HepG2 (cell line): ENCODE data around the gene RAC3. TPM values are rescaled to one million over a fixed set of nuclear protein-coding genes. Genes with fewer than 3 reads are reported as not detected.

Experiments
- AGO2 ChIP-seq: fragments of 200-400 bp; formaldehyde crosslinking; optimal IDR thresholded peaks from 2 replicates; pipeline ENCODE3; 2017; ENCODE audit warnings: mild to moderate bottlenecking, low read depth, low read length, moderate library complexity
- CBX5 ChIP-seq: sonication (generic); formaldehyde crosslinking; IDR thresholded peaks from 2 replicates; pipeline ENCODE4 v1.4.0; 2020; ENCODE audit warnings: missing genetic modification reagents, borderline replicate concordance
- E2F1 ChIP-seq: sonication (generic); formaldehyde crosslinking; IDR thresholded peaks from 2 replicates; pipeline ENCODE4 v1.5.0; 2020; ENCODE audit warnings: missing genetic modification reagents
- FOXP4 ChIP-seq: sonication (generic); formaldehyde crosslinking; IDR thresholded peaks from 2 replicates; pipeline ENCODE4 v1.4.0; 2020; ENCODE audit warnings: missing genetic modification reagents
- HMG20B ChIP-seq: conservative IDR thresholded peaks from 2 replicates; pipeline ENCODE4 v1.6.1; 2016; ENCODE audit warnings: missing genetic modification reagents, missing compliant biosample characterization
- MAFF ChIP-seq: IDR thresholded peaks from 2 replicates; pipeline ENCODE4 v1.6.1; 2011; ENCODE audit warnings: low read depth, low read length, improper control_type of control experiment
- MED8 ChIP-seq: sonication (generic); formaldehyde crosslinking; IDR thresholded peaks from 2 replicates; pipeline ENCODE4 v1.8.1; 2023; ENCODE audit warnings: mild to moderate bottlenecking, missing genetic modification reagents; ENCODE audit not compliant: insufficient replicate concordance
- MTF2 ChIP-seq: sonication (generic); formaldehyde crosslinking; IDR thresholded peaks from 2 replicates; pipeline ENCODE4 v1.5.0; 2020; ENCODE audit warnings: missing genetic modification reagents, borderline replicate concordance
- NR0B2 ChIP-seq: sonication (generic); formaldehyde crosslinking; IDR thresholded peaks from 2 replicates; pipeline ENCODE4 v1.4.0; 2020; ENCODE audit warnings: mild to moderate bottlenecking, missing genetic modification reagents
- PHF5A ChIP-seq: IDR thresholded peaks from one replicate; pipeline ENCODE4 v1.6.1; 2018; ENCODE audit warnings: low read depth, missing genetic modification reagents; ENCODE audit not compliant: unreplicated experiment
- RAD51 ChIP-seq: fragments of 450-650 bp; IDR thresholded peaks from 2 replicates; pipeline ENCODE4 v1.6.1; 2016; ENCODE audit warnings: borderline replicate concordance
- RFX3 ChIP-seq: IDR thresholded peaks from 2 replicates; pipeline ENCODE4 v1.6.1; 2016; ENCODE audit warnings: missing biosample characterization, missing genetic modification reagents
- RORA ChIP-seq: sonication (generic); formaldehyde crosslinking; IDR thresholded peaks from 2 replicates; pipeline ENCODE4 v1.5.0; 2020; ENCODE audit warnings: mild to moderate bottlenecking, missing genetic modification reagents, moderate library complexity
- ZBTB43 ChIP-seq: sonication (generic); formaldehyde crosslinking; conservative IDR thresholded peaks from 2 replicates; pipeline ENCODE4 v1.4.0; 2020; ENCODE audit warnings: missing genetic modification reagents
- ZFP1 ChIP-seq: IDR thresholded peaks from 2 replicates; pipeline ENCODE4 v1.6.1; 2016
- ZHX1 ChIP-seq: sonication (generic); formaldehyde crosslinking; IDR thresholded peaks from 2 replicates; pipeline ENCODE4 v1.8.1; 2022; ENCODE audit warnings: low read depth, mild to moderate bottlenecking, missing genetic modification reagents
- ZNF558 ChIP-seq: sonication (generic); formaldehyde crosslinking; IDR thresholded peaks from 2 replicates; pipeline ENCODE4 v1.9.0; 2022; ENCODE audit warnings: mild to moderate bottlenecking, missing genetic modification reagents, borderline replicate concordance
- ZNF652 ChIP-seq: IDR thresholded peaks from 2 replicates; pipeline ENCODE4 v1.6.1; 2016; ENCODE audit warnings: low read depth, borderline replicate concordance
- ZSCAN12 ChIP-seq: sonication (generic); formaldehyde crosslinking; IDR thresholded peaks from 2 replicates; pipeline ENCODE4 v1.9.0; 2021; ENCODE audit warnings: mild to moderate bottlenecking, missing genetic modification reagents
- ZSCAN30 ChIP-seq: sonication (generic); formaldehyde crosslinking; IDR thresholded peaks from 2 replicates; pipeline ENCODE4 v1.5.0; 2020; ENCODE audit warnings: mild to moderate bottlenecking, missing genetic modification reagents
- polyA plus RNA-seq, 8 experiments: library from polyadenylated mRNA; depleted of rRNA in 3 of 8; stranded (reverse) in 7 of 8; unstranded in 1 of 8; fragments of >200 nt; fragmentation: Illumina TruSeq in 4 of 8; extraction: Trizol in 4 of 8; gene quantifications; 2 replicates each; pipeline versions ENCODE4 v1.2.1 to v1.2.3, GENCODE V29; 2011 to 2016; ENCODE audit warnings: low read depth in 4 of 8, missing spikeins in 1 of 8, mixed read lengths in 1 of 8; ENCODE audit not compliant: insufficient read depth in 1 of 8
- total RNA-seq, 5 experiments: library from RNA; depleted of rRNA; stranded (reverse); fragments of >200 nt; fragmentation: Illumina TruSeq; extraction: Trizol; gene quantifications; 2 replicates each; pipeline ENCODE4 v1.2.3, GENCODE V29; 2016; ENCODE audit warnings: low read depth in 1 of 5

Gene RAC3
- total and polyA plus RNA-seq, 2 of the 13 experiments (the other 11 are each of a cell fraction or from before 2014, with no cell fraction given), result 10.5 to 21.3 TPM

- TF ChIP-seq ZBTB43 (CRISPR knock-in tag), result no peak
- no peak for TF ChIP-seq FOXP4 (CRISPR knock-in tag)
- TF ChIP-seq E2F1, result no peak
- no peak for TF ChIP-seq RFX3 (CRISPR knock-in tag)
- peak; percentile 99 for TF ChIP-seq AGO2
- TF ChIP-seq RORA (CRISPR knock-in tag), result no peak
- no peak for TF ChIP-seq ZFP1 (CRISPR knock-in tag)
- no peak for TF ChIP-seq MTF2 (CRISPR knock-in tag)
- no peak for TF ChIP-seq ZSCAN30 (CRISPR knock-in tag)
- TF ChIP-seq MED8, result no peak
- TF ChIP-seq MAFF, result no peak
- no peak; the same call in 1 of the 2 replicates for TF ChIP-seq NR0B2 (CRISPR knock-in tag)
- no peak for TF ChIP-seq ZNF558 (CRISPR knock-in tag)
- no peak for TF ChIP-seq RAD51
- no peak for TF ChIP-seq HMG20B
- TF ChIP-seq ZSCAN12 (CRISPR knock-in tag), result no peak
- TF ChIP-seq CBX5 (CRISPR knock-in tag), result peak; percentile 39; the same call in 1 of the 2 replicates
- TF ChIP-seq ZNF652 (CRISPR knock-in tag), result no peak
- TF ChIP-seq ZHX1 (CRISPR knock-in tag), result peak; percentile 69
- TF ChIP-seq PHF5A (CRISPR knock-in tag), result peak; percentile 14
These were observed 11.5 kb upstream of the RAC3 start (continued) for GRCh38 chr17:82019690-82020571.
